GM12801 (cell line): ENCODE data around the gene HLCS.

Experiments
- TF ChIP-seq, protein P1 (sequence below): IDR thresholded peaks from one replicate; pipeline ENCODE4 v1.5.1; 2011; ENCODE audit warnings: control low read depth; ENCODE audit not compliant: insufficient read length; ENCODE audit errors: extremely low read depth

HLCS gene

GRCh38 chr21:36728371-36729111 is 237.9 kb downstream of the HLCS start:
- TF ChIP-seq, protein P1, sequence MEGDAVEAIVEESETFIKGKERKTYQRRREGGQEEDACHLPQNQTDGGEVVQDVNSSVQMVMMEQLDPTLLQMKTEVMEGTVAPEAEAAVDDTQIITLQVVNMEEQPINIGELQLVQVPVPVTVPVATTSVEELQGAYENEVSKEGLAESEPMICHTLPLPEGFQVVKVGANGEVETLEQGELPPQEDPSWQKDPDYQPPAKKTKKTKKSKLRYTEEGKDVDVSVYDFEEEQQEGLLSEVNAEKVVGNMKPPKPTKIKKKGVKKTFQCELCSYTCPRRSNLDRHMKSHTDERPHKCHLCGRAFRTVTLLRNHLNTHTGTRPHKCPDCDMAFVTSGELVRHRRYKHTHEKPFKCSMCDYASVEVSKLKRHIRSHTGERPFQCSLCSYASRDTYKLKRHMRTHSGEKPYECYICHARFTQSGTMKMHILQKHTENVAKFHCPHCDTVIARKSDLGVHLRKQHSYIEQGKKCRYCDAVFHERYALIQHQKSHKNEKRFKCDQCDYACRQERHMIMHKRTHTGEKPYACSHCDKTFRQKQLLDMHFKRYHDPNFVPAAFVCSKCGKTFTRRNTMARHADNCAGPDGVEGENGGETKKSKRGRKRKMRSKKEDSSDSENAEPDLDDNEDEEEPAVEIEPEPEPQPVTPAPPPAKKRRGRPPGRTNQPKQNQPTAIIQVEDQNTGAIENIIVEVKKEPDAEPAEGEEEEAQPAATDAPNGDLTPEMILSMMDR: no peak

DNA sequence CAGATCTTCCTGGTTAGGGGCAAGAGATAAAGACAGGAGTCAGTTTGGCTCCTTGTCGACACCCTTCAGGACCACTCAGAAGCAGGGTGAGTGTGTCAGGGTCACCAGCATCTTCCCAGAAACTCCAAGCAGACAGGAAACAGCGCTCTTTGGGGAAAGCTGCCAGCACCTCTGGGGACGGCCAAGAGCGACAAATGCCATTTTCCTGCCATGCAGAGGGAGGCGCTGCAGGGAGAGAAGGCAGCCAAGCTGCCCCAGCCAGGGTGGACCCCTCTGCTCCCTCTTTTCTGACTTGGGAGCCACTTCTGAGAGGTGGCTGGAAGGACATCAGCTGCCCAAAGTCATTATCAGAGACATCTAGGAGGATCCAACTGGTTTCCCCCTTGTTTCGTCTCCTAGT is 238.6 kb downstream of the HLCS start:
- TF ChIP-seq, protein P1: no peak

- TF ChIP-seq, protein P1: no peak
These were observed 240.6 kb downstream of the HLCS start for GRCh38 chr21:36725793-36726386.

DNA sequence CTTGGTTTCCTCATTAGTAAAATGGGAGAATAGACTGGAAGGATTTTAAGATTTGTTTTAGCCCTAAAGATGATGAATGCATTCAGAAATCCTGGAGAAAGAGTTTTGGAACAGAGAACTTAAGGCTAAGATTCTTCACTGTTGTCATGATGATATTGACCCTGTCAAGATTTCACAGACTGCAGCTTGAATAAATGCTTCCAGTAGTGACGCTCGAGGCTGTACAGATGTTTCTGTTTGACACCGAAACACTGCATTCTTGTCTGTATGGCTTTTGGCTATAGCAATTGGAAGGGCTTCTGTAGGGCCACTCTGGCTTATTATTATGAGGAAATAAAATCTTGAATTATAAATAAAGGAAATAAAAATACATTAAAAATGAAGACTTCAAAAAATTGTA is 241.8 kb downstream of the HLCS start:
- TF ChIP-seq, protein P1: no peak

DNA sequence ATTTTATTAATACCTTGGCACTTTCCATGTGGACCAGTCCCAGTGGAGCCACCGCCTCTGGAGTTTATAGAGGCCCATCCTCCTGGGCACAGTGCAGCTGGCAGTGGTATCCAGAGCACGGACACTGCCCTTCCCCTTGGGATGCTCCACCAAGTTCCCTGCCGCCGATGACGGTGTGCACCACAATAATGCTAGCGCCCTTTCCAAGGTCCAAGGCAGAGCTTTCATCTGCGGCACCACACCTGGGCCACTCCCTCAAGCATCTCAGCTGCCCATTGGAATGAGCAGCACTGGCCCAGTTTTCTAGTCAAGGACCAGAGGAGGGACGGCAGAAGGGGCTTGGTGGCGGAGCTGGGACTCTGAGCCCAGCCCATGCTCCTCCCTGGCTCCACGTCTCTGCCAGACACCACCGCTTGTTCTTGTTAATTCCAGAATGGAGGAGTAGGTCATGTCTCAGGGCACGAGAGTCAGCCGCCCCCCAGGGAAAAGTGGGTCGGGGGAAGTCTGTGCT is 243.0 kb downstream of the HLCS start:
- TF ChIP-seq, protein P1: no peak

DNA sequence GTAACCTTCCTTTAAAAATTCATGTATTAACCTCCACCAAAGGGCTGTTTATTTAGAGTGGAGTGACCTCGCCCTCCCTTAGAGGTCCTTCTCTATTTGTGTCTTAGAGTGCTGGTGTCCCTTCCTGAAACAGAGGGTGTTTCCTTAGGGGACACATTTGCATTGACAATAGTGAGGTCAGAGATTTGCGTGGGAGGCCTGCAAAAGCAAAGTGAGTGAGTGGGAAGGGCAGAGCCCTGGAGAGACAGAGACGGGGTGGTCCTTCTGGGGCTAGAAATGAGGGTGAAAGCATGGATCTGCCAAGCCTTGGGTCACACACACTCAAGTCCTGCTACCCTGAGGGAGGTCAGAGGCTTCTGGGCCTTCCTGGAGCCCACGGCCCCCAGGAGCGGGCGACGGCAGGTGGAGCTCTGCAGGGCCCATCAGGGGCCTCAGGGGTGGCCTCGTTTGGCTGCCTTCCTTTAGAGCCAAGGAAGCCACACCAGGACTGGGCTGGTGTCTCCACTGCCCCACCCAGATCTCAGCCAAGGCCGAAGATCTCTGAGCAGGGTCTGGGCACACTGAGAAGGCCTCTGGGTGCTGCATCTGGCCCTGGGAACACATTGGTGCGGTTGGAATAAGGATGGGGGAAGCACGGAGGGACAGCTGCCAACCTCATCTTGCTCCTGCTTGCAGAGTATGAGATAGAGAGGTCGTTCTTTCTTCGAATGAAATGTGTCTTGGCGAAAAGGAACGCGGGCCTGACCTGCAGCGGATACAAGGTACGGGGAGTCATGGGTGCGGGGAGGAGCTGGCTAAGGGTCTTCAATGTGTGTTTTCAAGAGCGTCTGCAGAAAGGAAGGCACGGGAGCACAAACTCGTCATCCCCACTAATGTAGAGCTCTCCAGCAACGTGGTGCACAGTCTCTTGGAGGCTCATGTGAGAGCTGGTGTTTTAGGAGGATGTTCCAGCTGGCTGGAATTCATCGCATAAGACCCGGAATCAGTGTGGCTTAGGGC is 243.8 kb downstream of the HLCS start:
- TF ChIP-seq, protein P1: no peak

- TF ChIP-seq, protein P1: no peak
These were observed 244.7 kb downstream of the HLCS start for GRCh38 chr21:36721817-36722216.
